HepG2 (cell line): ENCODE data around the gene ST14. TPM values are rescaled to one million over a fixed set of nuclear protein-coding genes. Genes with fewer than 3 reads are reported as not detected.

ENCODE experiments used
- ATF6 ChIP-seq: sonication (generic); formaldehyde crosslinking; conservative IDR thresholded peaks from 2 replicates; pipeline ENCODE4 v1.4.0; 2020; ENCODE audit warnings: missing genetic modification reagents
- BHLHE40 ChIP-seq: IDR thresholded peaks from 2 replicates; pipeline ENCODE4 v1.6.1; 2011; ENCODE audit warnings: low read length, improper control_type of control experiment
- DMTF1 ChIP-seq: sonication (generic); formaldehyde crosslinking; IDR thresholded peaks from 2 replicates; pipeline ENCODE4 v1.4.0; 2020; ENCODE audit warnings: mild to moderate bottlenecking, missing genetic modification reagents
- FOSL2 ChIP-seq: sonication (generic); formaldehyde crosslinking; IDR thresholded peaks from 2 replicates; pipeline ENCODE4 v1.4.0; 2020; ENCODE audit warnings: missing genetic modification reagents
- GABPB1 ChIP-seq: IDR thresholded peaks from 2 replicates; pipeline ENCODE4 v1.6.1; 2016; ENCODE audit warnings: mild to moderate bottlenecking, missing genetic modification reagents, moderate library complexity, missing compliant biosample characterization
- HMG20A ChIP-seq: IDR thresholded peaks from 2 replicates; pipeline ENCODE4 v1.6.1; 2016; ENCODE audit warnings: borderline replicate concordance
- MYC ChIP-seq: sonication (generic); formaldehyde crosslinking; IDR thresholded peaks from 2 replicates; pipeline ENCODE4 v1.9.0; 2021; ENCODE audit warnings: missing genetic modification reagents, borderline replicate concordance
- PAF1 ChIP-seq: IDR thresholded peaks from 2 replicates; pipeline ENCODE4 v1.6.1; 2016; ENCODE audit warnings: missing genetic modification reagents, missing compliant biosample characterization
- SIN3A ChIP-seq: IDR thresholded peaks from 2 replicates; pipeline ENCODE4 v1.6.1; 2011; ENCODE audit warnings: low read depth, mild to moderate bottlenecking, control low read depth, low read length, borderline replicate concordance
- STAT6 ChIP-seq: sonication (generic); formaldehyde crosslinking; IDR thresholded peaks from 2 replicates; pipeline ENCODE4 v1.4.0; 2020; ENCODE audit warnings: missing genetic modification reagents, mild to moderate bottlenecking, borderline replicate concordance
- TCF7L2 ChIP-seq: IDR thresholded peaks from 2 replicates; pipeline ENCODE4 v1.6.1; 2011; ENCODE audit warnings: mild to moderate bottlenecking, low read depth, low read length, moderate library complexity
- ZNF383 ChIP-seq: sonication (generic); formaldehyde crosslinking; IDR thresholded peaks from 2 replicates; pipeline ENCODE4 v1.4.0; 2020; ENCODE audit warnings: missing genetic modification reagents, mild to moderate bottlenecking, borderline replicate concordance
- ZNF580 ChIP-seq: IDR thresholded peaks from 2 replicates; pipeline ENCODE4 v1.6.1; 2016; ENCODE audit warnings: low read depth, borderline replicate concordance
- ZNF776 ChIP-seq: sonication (generic); formaldehyde crosslinking; IDR thresholded peaks from 2 replicates; pipeline ENCODE4 v1.4.0; 2020; ENCODE audit warnings: mild to moderate bottlenecking, missing genetic modification reagents
- ZSCAN21 ChIP-seq: sonication (generic); formaldehyde crosslinking; IDR thresholded peaks from 2 replicates; pipeline ENCODE4 v1.8.0; 2022; ENCODE audit warnings: mild to moderate bottlenecking, missing genetic modification reagents, moderate library complexity, borderline replicate concordance
- polyA plus RNA-seq, 8 experiments: library from polyadenylated mRNA; depleted of rRNA in 3 of 8; stranded (reverse) in 7 of 8; unstranded in 1 of 8; fragments of >200 nt; fragmentation: Illumina TruSeq in 4 of 8; extraction: Trizol in 4 of 8; gene quantifications; 2 replicates each; pipeline versions ENCODE4 v1.2.1 to v1.2.3, GENCODE V29; 2011 to 2016; ENCODE audit warnings: low read depth in 4 of 8, missing spikeins in 1 of 8, mixed read lengths in 1 of 8; ENCODE audit not compliant: insufficient read depth in 1 of 8
- total RNA-seq, 5 experiments: library from RNA; depleted of rRNA; stranded (reverse); fragments of >200 nt; fragmentation: Illumina TruSeq; extraction: Trizol; gene quantifications; 2 replicates each; pipeline ENCODE4 v1.2.3, GENCODE V29; 2016; ENCODE audit warnings: low read depth in 1 of 5
- TF ChIP-seq, protein P1 (sequence below): IDR thresholded peaks from 2 replicates; pipeline ENCODE4 v1.6.1; 2016

ST14 gene
- total and polyA plus RNA-seq, 2 of the 13 experiments (the other 11 are each of a cell fraction or from before 2014, with no cell fraction given) = 0.88 to 1.4 TPM

DNA sequence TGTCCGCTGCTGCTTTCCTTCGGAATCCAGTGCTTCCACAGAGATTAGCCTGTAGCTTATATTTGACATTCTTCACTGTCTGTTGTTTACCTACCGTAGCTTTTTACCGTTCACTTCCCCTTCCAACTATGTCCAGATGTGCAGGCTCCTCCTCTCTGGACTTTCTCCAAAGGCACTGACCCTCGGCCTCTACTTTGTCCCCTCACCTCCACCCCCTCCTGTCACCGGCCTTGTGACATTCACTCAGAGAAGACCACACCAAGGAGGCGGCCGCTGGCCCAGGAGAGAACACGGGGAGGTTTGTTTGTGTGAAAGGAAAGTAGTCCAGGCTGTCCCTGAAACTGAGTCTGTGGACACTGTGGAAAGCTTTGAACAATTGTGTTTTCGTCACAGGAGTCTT, 15.4 kb upstream of the ST14 start (continued):
- TF ChIP-seq STAT6 (CRISPR knock-in tag) (peak; percentile 68; the same call in 1 of the 2 replicates), ZNF580 (CRISPR knock-in tag) (peak; percentile 45; the same call in 1 of the 2 replicates), PAF1 (CRISPR knock-in tag) (no peak), DMTF1 (CRISPR knock-in tag) (no peak), ZNF383 (CRISPR knock-in tag) (no peak), ATF6 (CRISPR knock-in tag) (no peak), MYC (CRISPR knock-in tag) (peak; percentile 65; the same call in 1 of the 2 replicates), TCF7L2 (no peak), BHLHE40 (no peak), GABPB1 (CRISPR knock-in tag) (peak; percentile 20; the same call in 1 of the 2 replicates), ZNF776 (no peak), ZSCAN21 (CRISPR knock-in tag) (no peak), HMG20A (CRISPR knock-in tag) (0 out of 2 replicates have a peak, but pooled peaks have one; percentile 67), FOSL2 (CRISPR knock-in tag) (peak; percentile 64), SIN3A (peak; percentile 51; the same call in 1 of the 2 replicates)
- TF ChIP-seq, protein P1, sequence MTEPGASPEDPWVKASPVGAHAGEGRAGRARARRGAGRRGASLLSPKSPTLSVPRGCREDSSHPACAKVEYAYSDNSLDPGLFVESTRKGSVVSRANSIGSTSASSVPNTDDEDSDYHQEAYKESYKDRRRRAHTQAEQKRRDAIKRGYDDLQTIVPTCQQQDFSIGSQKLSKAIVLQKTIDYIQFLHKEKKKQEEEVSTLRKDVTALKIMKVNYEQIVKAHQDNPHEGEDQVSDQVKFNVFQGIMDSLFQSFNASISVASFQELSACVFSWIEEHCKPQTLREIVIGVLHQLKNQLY (CRISPR knock-in tag) = no peak
